ENCODE results near the gene TTC7B.

TTC7B gene

DNA sequence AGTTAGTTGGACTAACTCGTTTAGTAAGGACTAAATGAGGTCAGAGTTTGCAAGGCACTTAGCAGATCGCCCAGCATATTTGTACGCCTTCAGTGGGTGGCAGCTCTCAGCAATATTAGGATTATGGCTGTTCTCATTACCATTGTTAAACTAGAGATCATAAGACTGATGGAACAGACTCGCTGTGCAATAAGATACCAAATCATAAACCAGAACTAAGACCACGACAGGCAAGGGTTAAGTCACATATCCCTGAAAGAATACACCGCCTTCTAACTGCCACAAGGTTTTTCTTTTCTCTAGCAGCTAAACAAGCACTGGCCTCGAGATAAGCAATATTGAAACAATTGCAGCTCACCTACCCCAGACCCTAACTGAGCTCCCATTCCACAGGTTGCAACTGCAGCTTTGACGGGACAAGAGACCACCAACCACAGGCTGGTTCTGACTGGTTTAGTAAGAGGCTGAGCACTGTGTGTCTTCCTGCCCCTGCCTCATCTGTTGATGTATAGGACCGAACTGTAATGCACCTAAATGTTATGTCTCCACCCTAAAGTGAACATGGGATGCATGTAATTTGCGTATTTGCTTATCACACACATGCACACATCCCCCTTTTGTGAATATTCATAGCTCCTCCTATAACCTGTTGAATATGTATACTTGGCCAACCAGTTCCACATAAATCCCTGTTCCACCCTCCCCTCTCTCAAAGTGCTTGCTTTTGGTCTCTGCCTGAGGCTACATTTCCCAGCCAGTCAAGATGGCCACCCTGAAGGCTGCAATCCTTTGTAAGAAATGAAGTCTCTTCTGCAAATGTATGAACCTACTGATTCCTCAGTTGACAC lies 266.2 kb downstream of the TTC7B start:
- in situ Hi-C loops (cut with MboI; ENCODE audit: low sequenced_read_pairs) = no loop called here

DNA sequence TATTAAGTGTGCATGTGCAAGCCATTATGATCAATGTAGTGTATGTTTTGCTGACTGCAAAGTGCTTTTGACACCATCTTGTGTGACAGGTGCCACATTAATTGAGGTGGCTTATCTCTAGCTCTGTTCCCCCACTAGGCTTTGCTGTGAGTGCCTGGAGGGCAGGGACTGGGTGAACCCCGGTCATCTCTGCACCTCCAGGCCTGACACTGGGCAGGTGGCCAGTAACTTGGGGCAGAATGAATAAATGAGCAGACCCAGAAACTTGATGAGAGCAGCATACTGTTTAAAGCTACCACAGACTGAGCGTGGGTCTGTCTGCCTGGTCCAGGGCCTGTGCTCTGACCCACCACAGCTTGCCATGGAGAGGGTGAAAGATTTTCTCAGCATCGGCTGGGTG lies 267.8 kb downstream of the TTC7B start:
- in situ Hi-C loops (cut with MboI; ENCODE audit: low sequenced_read_pairs) = no loop called here

DNA sequence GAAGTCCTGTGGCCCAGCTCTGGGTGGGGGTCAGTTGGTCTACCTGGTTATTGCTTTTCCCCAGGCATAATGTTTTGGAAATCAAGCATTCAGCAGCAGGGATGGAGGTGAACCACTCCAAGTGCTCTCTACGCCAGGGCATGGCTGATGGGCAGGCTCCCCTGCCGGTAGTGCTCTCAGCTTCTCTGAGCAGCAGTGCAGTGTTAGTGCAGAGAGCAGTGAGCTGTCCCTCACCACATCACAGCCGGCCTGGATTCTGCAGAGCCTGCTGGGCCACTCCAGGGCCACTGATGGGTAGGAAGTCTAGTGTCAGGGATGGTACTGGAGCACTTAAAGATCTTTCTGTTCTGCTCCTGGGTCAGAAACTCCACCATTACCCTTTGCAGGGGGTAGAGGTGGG lies 268.3 kb downstream of the TTC7B start:
- in situ Hi-C loops (cut with MboI; ENCODE audit: low sequenced_read_pairs) = no loop called here

- in situ Hi-C loops (cut with MboI; ENCODE audit: low sequenced_read_pairs) = no loop called here
Observed at GRCh38 chr14:90547250-90547649, 269.0 kb downstream of the TTC7B start.

DNA sequence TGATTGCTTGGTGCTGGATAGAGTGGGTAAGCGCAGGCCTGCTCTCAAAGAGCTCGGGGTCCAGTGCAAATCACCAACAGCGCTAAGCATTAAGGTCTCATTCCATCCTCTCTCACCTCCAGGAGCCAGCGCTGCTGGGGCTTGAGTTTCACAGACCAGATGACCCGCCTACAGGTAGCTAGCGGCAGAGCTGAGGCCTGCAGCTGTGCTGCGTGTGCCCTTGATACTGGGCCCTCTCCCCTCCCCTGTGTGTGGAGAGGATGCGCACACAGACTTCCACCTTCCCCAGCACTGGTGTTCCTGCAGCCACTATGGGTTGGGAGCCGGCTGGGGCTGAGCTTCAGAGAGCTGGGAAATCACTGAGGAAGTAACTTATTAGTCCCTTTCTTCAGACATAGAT lies 269.5 kb downstream of the TTC7B start:
- in situ Hi-C loops (cut with MboI; ENCODE audit: low sequenced_read_pairs) = no loop called here

- in situ Hi-C loops (cut with MboI; ENCODE audit: low sequenced_read_pairs) = no loop called here
Observed at GRCh38 chr14:90545966-90546751, 270.1 kb downstream of the TTC7B start.

DNA sequence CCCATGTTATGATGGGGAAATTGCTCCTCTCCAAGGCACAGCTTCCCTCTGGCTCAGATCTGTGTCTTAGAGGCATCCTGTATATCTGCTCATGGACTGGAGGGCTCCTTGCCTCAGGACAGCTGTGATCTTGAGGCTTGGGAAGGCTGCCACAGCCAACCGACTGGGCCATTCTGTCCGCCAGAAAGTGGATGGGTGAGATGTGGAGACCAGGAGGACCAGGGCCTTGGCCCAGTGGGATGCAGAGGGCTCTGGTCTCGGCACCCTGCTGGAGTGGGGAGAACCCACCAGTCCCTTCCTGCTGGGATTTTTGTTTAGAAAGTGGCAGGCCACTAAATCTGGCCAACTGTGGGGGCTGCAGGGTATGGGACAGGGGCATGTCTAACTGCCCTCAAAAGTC lies 270.8 kb downstream of the TTC7B start:
- in situ Hi-C loops (cut with MboI; ENCODE audit: low sequenced_read_pairs) = no loop called here

GRCh38 chr14:90544971-90545370 lies 271.3 kb downstream of the TTC7B start:
- in situ Hi-C loops (cut with MboI; ENCODE audit: low sequenced_read_pairs) = no loop called here

DNA sequence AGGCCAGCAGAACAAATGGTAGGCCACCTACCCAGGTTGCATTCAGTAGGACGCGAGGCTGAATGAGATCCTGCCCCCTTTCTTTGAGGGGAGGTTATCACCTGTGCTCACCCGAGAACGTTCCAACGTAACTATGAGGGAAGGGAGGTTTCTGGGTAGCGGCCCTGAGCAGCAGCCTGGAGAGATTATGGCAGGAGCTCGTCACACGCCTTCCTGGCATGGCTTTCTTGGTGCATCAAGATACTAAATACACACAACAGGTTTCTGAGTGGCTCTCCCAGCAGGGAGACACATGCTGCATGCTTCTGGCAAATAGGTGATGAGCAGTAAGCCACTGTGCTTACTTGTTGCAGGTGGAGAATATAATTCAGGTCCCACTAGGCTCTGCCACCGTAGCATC lies 271.7 kb downstream of the TTC7B start:
- in situ Hi-C loops (cut with MboI; ENCODE audit: low sequenced_read_pairs) = no loop called here

- in situ Hi-C loops (cut with MboI; ENCODE audit: low sequenced_read_pairs) = no loop called here
Observed at GRCh38 chr14:90543876-90544275, 272.4 kb downstream of the TTC7B start.

- in situ Hi-C loops (cut with MboI; ENCODE audit: low sequenced_read_pairs) = no loop called here
Observed at GRCh38 chr14:90541076-90541634, 275.1 kb downstream of the TTC7B start.

GRCh38 chr14:90540437-90540836 lies 275.8 kb downstream of the TTC7B start:
- in situ Hi-C loops (cut with MboI; ENCODE audit: low sequenced_read_pairs) = no loop called here

DNA sequence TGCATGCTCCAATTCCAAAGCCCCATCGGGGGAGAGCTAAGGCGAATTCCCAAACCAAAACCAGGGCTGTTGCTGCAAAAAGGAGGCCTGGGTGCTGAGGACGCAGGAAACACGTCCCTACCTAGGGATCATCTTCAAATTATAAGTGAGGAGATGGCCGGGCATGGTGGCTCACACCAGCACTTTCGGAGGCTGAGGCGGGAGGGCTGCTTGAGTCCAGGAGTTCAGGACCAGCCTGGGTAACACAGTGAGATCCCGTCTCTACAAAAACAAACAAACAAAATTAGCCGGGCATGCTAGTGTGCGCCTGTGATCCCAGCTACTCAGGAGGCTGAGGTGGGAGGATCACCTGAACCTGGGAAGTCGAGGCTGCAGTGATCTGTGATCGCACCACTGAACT lies 276.2 kb downstream of the TTC7B start:
- in situ Hi-C loops (cut with MboI; ENCODE audit: low sequenced_read_pairs) = no loop called here

DNA sequence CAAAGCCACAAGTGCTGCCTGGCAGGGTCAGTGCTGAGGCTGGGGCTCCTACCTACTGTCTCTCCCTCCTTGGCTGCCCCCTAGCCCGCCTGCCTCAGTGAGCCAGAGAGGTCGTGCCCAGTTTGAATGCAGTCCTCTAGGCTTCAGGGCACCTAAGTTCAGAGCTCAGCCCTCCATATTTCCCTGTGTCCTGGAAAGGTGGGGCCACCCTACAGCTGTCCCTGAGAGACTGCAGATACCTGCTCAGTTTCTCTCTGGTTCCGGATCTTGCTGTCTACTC lies 276.8 kb downstream of the TTC7B start:
- in situ Hi-C loops (cut with MboI; ENCODE audit: low sequenced_read_pairs) = no loop called here

DNA sequence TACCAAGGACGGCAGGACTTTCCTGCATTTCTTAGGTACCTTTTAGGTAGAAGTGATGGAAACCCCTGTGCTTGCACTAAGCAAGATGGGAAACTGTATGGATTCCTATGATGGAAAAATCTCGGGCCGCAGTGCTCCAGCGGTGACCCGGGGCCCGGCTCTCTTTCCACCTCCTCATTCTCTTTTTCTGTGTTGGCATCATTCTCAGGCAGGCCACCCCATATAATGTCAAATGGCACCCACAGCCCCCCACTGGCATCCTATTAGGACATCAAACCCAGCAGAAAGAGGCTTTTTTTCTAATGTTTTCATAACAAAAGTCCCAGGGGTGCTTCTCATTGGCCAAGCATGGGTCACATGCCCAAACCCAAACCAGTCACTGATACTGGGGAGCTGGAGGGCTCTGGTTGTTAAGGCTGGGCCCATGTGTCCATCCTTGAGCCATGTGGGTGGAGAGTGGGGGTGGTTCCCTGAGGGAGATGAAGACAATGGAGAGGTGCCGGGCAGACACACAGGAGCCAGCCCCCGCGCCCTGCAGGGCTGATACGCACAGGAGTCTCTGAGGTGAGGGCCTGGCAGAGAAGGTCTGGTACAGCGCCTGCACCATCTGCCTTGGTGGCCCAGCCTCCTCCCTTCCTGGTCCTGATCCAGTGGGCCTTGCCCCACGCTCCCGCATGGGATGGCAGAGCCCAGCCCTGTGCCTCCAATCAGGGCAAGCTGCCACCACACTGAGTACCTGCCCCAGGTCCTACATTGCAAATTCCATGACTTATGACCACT lies 277.3 kb downstream of the TTC7B start:
- in situ Hi-C loops (cut with MboI; ENCODE audit: low sequenced_read_pairs) = no loop called here

DNA sequence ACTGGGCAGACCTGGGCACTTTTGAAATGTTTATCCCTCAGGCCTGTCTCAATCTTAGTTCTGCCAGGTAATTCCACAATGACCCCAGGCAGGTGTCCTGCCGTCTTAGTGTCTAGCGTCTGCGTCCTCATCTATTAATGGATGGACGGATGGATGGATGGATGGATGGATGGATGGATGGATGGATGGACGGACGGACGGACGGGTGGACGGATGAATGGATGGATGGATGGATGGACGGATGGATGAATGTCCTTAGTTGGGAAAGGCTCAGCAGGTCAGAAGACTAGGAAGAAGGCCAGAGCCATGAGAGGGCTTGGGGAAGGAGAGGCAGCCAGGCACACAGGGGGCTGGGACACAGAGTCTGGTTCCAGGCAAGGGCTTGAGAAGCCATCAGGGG lies 278.1 kb downstream of the TTC7B start:
- in situ Hi-C loops (cut with MboI; ENCODE audit: low sequenced_read_pairs) = no loop called here

GRCh38 chr14:90536511-90537191 lies 279.6 kb downstream of the TTC7B start:
- in situ Hi-C loops (cut with MboI; ENCODE audit: low sequenced_read_pairs) = no loop called here

- in situ Hi-C loops (cut with MboI; ENCODE audit: low sequenced_read_pairs) = no loop called here
Observed at GRCh38 chr14:90536092-90536491, 280.1 kb downstream of the TTC7B start.

DNA sequence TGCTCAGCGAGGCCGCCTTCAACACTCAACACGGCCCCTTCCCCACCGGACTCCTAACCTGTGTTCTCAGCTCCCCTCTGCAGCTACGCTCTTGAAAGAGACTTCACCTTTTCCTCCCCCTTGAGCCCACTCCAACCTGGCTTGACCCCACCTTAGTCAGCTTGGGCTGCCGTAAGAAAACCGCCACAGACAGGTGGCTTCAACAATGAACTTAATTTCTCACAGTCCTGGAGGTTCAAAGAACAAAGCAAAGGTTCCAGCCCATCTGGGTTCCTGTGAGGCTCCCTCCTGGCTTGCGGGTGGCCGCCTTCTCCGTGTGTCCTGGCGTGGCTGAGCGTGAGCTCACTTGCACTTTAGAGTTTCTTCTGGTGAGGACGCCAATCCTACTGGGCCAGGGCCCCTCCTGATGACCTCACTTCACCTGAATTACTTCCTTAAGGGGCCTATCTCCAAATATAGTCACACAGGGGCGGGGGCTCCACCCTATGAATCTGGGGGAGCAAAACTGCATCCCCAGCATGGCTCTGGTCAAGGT lies 280.6 kb downstream of the TTC7B start:
- in situ Hi-C loops (cut with MboI; ENCODE audit: low sequenced_read_pairs) = no loop called here

DNA sequence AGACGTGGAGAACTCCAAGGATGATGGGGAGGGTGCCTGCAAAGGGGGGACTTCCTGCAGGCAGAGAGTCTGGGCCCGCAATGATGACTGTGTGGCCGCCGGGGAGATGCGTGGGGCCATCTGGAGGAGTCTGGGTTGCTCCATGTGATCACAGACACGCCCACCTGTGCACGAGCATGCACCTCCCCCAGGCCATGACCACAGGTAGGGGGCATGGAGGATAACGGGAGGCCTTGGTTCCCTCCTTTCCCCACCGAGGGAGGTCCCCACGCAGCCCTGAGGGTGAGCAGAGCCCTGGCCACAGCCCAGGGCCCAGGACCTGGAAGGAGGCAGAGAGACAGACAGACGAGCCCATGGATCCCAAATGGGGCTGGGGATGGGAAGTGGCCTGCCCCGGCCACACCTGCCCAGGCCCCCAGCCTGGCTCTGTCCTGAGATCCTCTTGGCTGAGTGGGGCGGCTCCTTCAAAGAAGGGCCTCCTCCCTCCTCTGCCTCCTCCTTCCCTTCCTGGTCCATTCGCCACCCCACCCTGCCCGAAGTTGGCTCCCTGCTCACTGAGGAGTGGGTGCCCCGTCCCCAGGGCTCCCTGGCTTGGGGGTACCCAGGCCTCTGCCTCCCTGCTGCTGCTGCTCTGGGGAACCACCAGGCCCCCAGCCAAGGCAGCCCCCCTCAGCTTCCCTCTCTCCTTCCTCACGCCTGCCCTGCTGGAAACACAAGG lies 281.2 kb downstream of the TTC7B start:
- in situ Hi-C loops (cut with MboI; ENCODE audit: low sequenced_read_pairs) = no loop called here

Data from HL-60/S4 (cell line).